Endothelial cell of umbilical vein (primary cell): ENCODE measurements around the gene DIO1.
"Not testable (repeated sequence)": the region's sequence is repeated elsewhere in the genome, so short reads cannot be mapped to it uniquely, and the experiment has no call there.

ENCODE experiments used
- POLR2A ChIP-seq: IDR thresholded peaks from 2 replicates; pipeline ENCODE4 v1.6.1; 2012; ENCODE audit warnings: low read depth, mild to moderate bottlenecking, control low read depth, low read length
- POLR2AphosphoS5 ChIP-seq: IDR thresholded peaks from 2 replicates; pipeline ENCODE4 v1.6.1; 2012; ENCODE audit warnings: low read depth, mild to moderate bottlenecking, control low read depth, low read length, moderate library complexity; ENCODE audit not compliant: insufficient read depth

- TF ChIP-seq POLR2A, POLR2AphosphoS5: not testable (repeated sequence)
These were observed 18.8 kb upstream of the DIO1 start for GRCh38 chr1:53875150-53875549.
